Adrenal gland (tissue), 5 donors: Measurements from ENCODE around the gene ZIK1.

Source experiments
- POLR2A ChIP-seq, 2 donors: fragments of 450-650 bp; IDR thresholded peaks; one replicate each; pipeline ENCODE4 v1.6.1; 2017; ENCODE audit warnings: antibody characterized with exemption in 2 of 2, mild to moderate bottlenecking in 2 of 2, moderate library complexity in 1 of 2
- TF ChIP-seq, protein P1 (sequence below), 6 experiments: fragments of 450-650 bp in 4 of 6; fragments of 200-600 bp in 2 of 6; sonication (generic) in 1 of 6; IDR thresholded peaks; 1 replicate in 5 of 6; 2 replicates in 1 of 6; pipeline versions ENCODE4 v1.5.1 to v1.8.0; 2016 to 2021; ENCODE audit warnings: antibody characterized with exemption in 6 of 6, mild to moderate bottlenecking in 2 of 6, moderate library complexity in 1 of 6
- donor health status: DM: no; HTN: no; CAD: no.

DNA sequence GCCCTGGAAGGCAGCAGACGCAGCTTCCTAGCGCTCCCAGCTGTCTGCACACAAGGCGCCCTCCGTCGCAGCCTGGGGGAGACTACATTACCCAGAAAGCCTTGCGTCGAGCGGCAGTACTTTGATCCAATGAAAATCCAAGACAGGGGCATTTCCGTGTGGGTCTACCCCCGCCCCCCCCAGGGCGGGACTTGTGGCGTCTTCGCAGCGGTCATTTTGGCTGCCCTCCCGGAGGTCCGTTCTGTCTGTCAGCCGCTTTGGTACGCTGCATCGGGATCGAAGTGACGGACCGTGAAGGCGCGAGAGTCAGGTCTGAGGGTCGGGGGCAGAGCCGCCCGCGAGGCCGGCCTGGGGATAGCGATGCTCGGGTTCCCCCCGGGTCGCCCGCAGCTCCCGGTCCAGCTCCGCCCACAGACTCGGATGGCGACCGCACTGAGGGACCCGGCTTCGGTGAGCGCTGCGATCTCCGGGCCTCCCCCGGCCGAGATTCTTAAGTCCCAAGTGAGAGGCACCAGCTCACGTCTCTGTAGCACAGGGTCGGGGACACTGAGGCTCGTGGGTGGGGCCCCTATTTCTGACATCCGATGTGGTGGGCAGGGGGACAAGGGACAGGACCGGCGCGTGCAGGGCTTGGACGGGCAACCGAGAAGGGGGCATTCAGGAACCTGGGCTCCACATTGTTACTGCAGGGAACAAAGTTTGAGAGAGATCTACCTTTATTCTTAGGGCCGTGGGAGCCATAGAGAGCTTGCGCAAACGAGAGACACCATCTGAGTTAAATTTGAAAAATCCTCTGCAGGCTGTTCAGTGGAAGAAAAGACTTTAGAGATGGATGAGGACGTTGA lies 49.3 kb downstream of the ZIK1 start, which contains the start of gene ZNF211:
- TF ChIP-seq, protein P1, sequence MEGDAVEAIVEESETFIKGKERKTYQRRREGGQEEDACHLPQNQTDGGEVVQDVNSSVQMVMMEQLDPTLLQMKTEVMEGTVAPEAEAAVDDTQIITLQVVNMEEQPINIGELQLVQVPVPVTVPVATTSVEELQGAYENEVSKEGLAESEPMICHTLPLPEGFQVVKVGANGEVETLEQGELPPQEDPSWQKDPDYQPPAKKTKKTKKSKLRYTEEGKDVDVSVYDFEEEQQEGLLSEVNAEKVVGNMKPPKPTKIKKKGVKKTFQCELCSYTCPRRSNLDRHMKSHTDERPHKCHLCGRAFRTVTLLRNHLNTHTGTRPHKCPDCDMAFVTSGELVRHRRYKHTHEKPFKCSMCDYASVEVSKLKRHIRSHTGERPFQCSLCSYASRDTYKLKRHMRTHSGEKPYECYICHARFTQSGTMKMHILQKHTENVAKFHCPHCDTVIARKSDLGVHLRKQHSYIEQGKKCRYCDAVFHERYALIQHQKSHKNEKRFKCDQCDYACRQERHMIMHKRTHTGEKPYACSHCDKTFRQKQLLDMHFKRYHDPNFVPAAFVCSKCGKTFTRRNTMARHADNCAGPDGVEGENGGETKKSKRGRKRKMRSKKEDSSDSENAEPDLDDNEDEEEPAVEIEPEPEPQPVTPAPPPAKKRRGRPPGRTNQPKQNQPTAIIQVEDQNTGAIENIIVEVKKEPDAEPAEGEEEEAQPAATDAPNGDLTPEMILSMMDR (IDR thresholded peaks at IDR 0.05), result no peak
- TF ChIP-seq POLR2A (IDR thresholded peaks at IDR 0.05), result peak in 1 of 2 donors; percentile 40
